HepG2 (cell line): ENCODE measurements around the gene CABLES1. TPM values are rescaled to one million over a fixed set of nuclear protein-coding genes. Genes with fewer than 3 reads are reported as not detected.

Source experiments
- KAT2B ChIP-seq: fragments of 150-350 bp; IDR thresholded peaks from 2 replicates; pipeline ENCODE4 v1.6.1; 2014; ENCODE audit warnings: low read depth, low read length, borderline replicate concordance
- MLLT10 ChIP-seq: sonication (generic); formaldehyde crosslinking; IDR thresholded peaks from 2 replicates; pipeline ENCODE4 v1.4.0; 2020; ENCODE audit warnings: missing genetic modification reagents
- RAD51 ChIP-seq: fragments of 450-650 bp; IDR thresholded peaks from 2 replicates; pipeline ENCODE4 v1.6.1; 2016; ENCODE audit warnings: borderline replicate concordance
- RXRA ChIP-seq: sonication (generic); formaldehyde crosslinking; IDR thresholded peaks from 2 replicates; pipeline ENCODE4 v1.5.1; 2020; ENCODE audit warnings: missing genetic modification reagents
- SUZ12 ChIP-seq: fragments of 150-350 bp; IDR thresholded peaks from 2 replicates; pipeline ENCODE4 v1.6.1; 2014; ENCODE audit warnings: low read depth, low read length
- polyA plus RNA-seq, 8 experiments: library from polyadenylated mRNA; depleted of rRNA in 3 of 8; stranded (reverse) in 7 of 8; unstranded in 1 of 8; fragments of >200 nt; fragmentation: Illumina TruSeq in 4 of 8; extraction: Trizol in 4 of 8; gene quantifications; 2 replicates each; pipeline versions ENCODE4 v1.2.1 to v1.2.3, GENCODE V29; 2011 to 2016; ENCODE audit warnings: low read depth in 4 of 8, missing spikeins in 1 of 8, mixed read lengths in 1 of 8; ENCODE audit not compliant: insufficient read depth in 1 of 8
- total RNA-seq, 5 experiments: library from RNA; depleted of rRNA; stranded (reverse); fragments of >200 nt; fragmentation: Illumina TruSeq; extraction: Trizol; gene quantifications; 2 replicates each; pipeline ENCODE4 v1.2.3, GENCODE V29; 2016; ENCODE audit warnings: low read depth in 1 of 5
- TF ChIP-seq, protein P1 (sequence below): sonication (generic); formaldehyde crosslinking; IDR thresholded peaks from 2 replicates; pipeline ENCODE4 v1.5.0; 2020; ENCODE audit warnings: mild to moderate bottlenecking, missing genetic modification reagents
- TF ChIP-seq, protein P2 (sequence below): sonication (generic); formaldehyde crosslinking; IDR thresholded peaks from 2 replicates; pipeline ENCODE4 v1.4.0; 2020; ENCODE audit warnings: mild to moderate bottlenecking, missing genetic modification reagents
- TF ChIP-seq, protein P3 (sequence below), 2 experiments: fragments of 450-650 bp in 1 of 2; sonication (generic) in 1 of 2; formaldehyde crosslinking; IDR thresholded peaks; 2 replicates each; pipeline versions ENCODE4 v1.5.0 to v1.8.0; 2020 to 2022; ENCODE audit warnings: mild to moderate bottlenecking in 1 of 2, missing genetic modification reagents in 1 of 2
- TF ChIP-seq, protein P4 (sequence below): sonication (generic); formaldehyde crosslinking; IDR thresholded peaks from 2 replicates; pipeline ENCODE4 v1.8.1; 2022; ENCODE audit warnings: low read depth, mild to moderate bottlenecking, missing genetic modification reagents
- TF ChIP-seq, protein P5 (sequence below): IDR thresholded peaks from 2 replicates; pipeline ENCODE4 v1.6.1; 2016; ENCODE audit warnings: mild to moderate bottlenecking
- TF ChIP-seq, protein P6 (sequence below): sonication (generic); formaldehyde crosslinking; IDR thresholded peaks from 2 replicates; pipeline ENCODE4 v1.5.1; 2020; ENCODE audit warnings: mild to moderate bottlenecking, missing genetic modification reagents

Gene CABLES1
- total and polyA plus RNA-seq, 2 of the 13 experiments (the other 11 are each of a cell fraction or from before 2014, with no cell fraction given): 14.7 to 25.8 TPM

DNA sequence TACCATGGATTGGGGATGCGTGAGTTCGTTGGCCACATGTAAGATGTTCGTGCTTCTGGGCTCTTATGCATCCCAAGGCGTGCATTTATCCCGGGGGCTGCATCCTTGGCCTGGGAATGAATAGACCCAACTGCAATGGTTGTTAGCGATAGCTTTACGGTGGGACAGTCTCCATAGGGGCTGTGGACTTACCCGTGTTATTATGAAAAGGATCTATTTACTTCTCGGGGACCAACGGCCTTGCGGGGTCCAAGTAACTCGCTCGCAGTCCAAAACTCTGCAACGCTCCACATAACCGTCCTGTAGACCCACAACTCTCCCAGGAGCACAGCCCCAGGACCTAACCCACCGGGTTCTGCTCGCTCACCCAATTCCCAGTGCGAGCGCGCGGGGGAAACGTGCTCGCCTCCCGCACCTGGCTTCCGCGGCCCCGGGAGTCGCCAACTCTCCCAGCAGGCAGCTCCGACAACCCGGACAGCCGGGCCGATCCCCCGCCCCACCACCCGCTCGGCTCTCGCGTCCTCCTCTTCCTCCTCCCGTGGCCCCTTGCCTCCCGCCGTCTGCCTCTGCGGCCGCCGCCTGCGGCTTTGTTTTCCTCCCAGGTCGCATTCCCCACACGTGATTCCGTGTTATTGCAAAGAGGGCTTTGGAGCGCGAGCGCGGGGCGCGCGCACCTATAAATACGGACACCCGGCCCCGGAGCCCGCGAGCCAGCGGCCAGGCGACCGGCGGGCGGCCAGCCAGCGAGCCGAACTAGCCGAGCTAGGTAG, at the start of gene CABLES1 (continued):
- TF ChIP-seq, protein P1, sequence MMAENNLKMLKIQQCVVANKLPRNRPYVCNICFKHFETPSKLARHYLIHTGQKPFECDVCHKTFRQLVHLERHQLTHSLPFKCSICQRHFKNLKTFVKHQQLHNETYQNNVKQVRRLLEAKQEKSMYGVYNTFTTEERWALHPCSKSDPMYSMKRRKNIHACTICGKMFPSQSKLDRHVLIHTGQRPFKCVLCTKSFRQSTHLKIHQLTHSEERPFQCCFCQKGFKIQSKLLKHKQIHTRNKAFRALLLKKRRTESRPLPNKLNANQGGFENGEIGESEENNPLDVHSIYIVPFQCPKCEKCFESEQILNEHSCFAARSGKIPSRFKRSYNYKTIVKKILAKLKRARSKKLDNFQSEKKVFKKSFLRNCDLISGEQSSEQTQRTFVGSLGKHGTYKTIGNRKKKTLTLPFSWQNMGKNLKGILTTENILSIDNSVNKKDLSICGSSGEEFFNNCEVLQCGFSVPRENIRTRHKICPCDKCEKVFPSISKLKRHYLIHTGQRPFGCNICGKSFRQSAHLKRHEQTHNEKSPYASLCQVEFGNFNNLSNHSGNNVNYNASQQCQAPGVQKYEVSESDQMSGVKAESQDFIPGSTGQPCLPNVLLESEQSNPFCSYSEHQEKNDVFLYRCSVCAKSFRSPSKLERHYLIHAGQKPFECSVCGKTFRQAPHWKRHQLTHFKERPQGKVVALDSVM: peak; percentile 76
- TF ChIP-seq, protein P2, sequence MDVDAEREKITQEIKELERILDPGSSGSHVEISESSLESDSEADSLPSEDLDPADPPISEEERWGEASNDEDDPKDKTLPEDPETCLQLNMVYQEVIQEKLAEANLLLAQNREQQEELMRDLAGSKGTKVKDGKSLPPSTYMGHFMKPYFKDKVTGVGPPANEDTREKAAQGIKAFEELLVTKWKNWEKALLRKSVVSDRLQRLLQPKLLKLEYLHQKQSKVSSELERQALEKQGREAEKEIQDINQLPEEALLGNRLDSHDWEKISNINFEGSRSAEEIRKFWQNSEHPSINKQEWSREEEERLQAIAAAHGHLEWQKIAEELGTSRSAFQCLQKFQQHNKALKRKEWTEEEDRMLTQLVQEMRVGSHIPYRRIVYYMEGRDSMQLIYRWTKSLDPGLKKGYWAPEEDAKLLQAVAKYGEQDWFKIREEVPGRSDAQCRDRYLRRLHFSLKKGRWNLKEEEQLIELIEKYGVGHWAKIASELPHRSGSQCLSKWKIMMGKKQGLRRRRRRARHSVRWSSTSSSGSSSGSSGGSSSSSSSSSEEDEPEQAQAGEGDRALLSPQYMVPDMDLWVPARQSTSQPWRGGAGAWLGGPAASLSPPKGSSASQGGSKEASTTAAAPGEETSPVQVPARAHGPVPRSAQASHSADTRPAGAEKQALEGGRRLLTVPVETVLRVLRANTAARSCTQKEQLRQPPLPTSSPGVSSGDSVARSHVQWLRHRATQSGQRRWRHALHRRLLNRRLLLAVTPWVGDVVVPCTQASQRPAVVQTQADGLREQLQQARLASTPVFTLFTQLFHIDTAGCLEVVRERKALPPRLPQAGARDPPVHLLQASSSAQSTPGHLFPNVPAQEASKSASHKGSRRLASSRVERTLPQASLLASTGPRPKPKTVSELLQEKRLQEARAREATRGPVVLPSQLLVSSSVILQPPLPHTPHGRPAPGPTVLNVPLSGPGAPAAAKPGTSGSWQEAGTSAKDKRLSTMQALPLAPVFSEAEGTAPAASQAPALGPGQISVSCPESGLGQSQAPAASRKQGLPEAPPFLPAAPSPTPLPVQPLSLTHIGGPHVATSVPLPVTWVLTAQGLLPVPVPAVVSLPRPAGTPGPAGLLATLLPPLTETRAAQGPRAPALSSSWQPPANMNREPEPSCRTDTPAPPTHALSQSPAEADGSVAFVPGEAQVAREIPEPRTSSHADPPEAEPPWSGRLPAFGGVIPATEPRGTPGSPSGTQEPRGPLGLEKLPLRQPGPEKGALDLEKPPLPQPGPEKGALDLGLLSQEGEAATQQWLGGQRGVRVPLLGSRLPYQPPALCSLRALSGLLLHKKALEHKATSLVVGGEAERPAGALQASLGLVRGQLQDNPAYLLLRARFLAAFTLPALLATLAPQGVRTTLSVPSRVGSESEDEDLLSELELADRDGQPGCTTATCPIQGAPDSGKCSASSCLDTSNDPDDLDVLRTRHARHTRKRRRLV: peak; percentile 54; the same call in 1 of the 2 replicates
- TF ChIP-seq RAD51 (no peak), MLLT10 (CRISPR knock-in tag) (no peak), KAT2B (no peak), SUZ12 (no peak), RXRA (CRISPR knock-in tag) (peak; percentile 67)
- TF ChIP-seq, protein P3, sequence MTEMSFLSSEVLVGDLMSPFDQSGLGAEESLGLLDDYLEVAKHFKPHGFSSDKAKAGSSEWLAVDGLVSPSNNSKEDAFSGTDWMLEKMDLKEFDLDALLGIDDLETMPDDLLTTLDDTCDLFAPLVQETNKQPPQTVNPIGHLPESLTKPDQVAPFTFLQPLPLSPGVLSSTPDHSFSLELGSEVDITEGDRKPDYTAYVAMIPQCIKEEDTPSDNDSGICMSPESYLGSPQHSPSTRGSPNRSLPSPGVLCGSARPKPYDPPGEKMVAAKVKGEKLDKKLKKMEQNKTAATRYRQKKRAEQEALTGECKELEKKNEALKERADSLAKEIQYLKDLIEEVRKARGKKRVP (CRISPR knock-in tag; IDR thresholded peaks at IDR 0.05): peak in 1 of 2 experiments; percentile 86; a peak in 2 of 4 replicates
- TF ChIP-seq, protein P4, sequence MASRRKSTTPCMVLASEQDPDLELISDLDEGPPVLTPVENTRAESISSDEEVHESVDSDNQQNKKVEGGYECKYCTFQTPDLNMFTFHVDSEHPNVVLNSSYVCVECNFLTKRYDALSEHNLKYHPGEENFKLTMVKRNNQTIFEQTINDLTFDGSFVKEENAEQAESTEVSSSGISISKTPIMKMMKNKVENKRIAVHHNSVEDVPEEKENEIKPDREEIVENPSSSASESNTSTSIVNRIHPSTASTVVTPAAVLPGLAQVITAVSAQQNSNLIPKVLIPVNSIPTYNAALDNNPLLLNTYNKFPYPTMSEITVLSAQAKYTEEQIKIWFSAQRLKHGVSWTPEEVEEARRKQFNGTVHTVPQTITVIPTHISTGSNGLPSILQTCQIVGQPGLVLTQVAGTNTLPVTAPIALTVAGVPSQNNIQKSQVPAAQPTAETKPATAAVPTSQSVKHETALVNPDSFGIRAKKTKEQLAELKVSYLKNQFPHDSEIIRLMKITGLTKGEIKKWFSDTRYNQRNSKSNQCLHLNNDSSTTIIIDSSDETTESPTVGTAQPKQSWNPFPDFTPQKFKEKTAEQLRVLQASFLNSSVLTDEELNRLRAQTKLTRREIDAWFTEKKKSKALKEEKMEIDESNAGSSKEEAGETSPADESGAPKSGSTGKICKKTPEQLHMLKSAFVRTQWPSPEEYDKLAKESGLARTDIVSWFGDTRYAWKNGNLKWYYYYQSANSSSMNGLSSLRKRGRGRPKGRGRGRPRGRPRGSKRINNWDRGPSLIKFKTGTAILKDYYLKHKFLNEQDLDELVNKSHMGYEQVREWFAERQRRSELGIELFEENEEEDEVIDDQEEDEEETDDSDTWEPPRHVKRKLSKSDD (CRISPR knock-in tag): 0 out of 2 replicates have a peak, but pooled peaks have one; percentile 27
- TF ChIP-seq, protein P5, sequence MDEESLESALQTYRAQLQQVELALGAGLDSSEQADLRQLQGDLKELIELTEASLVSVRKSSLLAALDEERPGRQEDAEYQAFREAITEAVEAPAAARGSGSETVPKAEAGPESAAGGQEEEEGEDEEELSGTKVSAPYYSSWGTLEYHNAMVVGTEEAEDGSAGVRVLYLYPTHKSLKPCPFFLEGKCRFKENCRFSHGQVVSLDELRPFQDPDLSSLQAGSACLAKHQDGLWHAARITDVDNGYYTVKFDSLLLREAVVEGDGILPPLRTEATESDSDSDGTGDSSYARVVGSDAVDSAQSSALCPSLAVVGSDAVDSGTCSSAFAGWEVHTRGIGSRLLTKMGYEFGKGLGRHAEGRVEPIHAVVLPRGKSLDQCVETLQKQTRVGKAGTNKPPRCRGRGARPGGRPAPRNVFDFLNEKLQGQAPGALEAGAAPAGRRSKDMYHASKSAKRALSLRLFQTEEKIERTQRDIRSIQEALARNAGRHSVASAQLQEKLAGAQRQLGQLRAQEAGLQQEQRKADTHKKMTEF (CRISPR knock-in tag): peak; percentile 65
- TF ChIP-seq, protein P6, sequence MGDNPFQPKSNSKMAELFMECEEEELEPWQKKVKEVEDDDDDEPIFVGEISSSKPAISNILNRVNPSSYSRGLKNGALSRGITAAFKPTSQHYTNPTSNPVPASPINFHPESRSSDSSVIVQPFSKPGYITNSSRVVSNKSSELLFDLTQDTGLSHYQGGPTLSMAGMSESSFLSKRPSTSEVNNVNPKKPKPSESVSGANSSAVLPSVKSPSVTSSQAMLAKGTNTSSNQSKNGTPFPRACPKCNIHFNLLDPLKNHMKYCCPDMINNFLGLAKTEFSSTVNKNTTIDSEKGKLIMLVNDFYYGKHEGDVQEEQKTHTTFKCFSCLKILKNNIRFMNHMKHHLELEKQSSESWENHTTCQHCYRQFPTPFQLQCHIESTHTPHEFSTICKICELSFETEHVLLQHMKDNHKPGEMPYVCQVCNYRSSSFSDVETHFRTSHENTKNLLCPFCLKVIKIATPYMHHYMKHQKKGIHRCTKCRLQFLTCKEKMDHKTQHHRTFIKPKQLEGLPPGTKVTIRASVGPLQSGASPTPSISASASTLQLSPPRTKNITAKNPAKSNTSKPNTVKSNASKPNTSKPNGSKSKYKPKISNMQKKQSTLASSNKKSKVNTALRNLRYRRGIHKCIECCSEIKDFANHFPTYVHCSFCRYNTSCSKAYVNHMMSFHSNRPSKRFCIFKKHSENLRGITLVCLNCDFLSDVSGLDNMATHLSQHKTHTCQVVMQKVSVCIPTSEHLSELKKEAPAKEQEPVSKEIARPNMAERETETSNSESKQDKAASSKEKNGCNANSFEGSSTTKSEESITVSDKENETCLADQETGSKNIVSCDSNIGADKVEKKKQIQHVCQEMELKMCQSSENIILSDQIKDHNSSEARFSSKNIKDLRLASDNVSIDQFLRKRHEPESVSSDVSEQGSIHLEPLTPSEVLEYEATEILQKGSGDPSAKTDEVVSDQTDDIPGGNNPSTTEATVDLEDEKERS (CRISPR knock-in tag): peak; percentile 63; the same call in 1 of the 2 replicates
